IMR-90 (cell line): ENCODE measurements around the gene PARP3. TPM values are rescaled to one million over a fixed set of nuclear protein-coding genes. Genes with fewer than 3 reads are reported as not detected.

Experiments used
- ATAC-seq: fragments of 200-7000 bp; cut with Tn5 transposase; 2 replicates; pipeline ENCODE4 v1.9.1; 2020; ENCODE audit warnings: low read depth, mild to moderate bottlenecking, moderate library complexity
- BruUV-seq: library from RNA; stranded (reverse); fragments of 400-500 nt; replicated peaks from 2 replicates; lab custom pipeline; 2021; lab: Mats Ljungman, UMichigan
- CTCF ChIA-PET: fragments of 300-600 bp; formaldehyde crosslinking; extraction: SDS; loops from one replicate; lab custom pipeline; 2021; ENCODE audit warnings: antibody characterized with exemption; lab: Yijun Ruan, JAX
- POLR2A ChIA-PET: fragments of 300-600 bp; sonication (Branson Sonifier 250); formaldehyde crosslinking; loops from one replicate; lab custom pipeline; 2022; ENCODE audit warnings: antibody characterized with exemption; ENCODE audit not compliant: unreplicated experiment; lab: Charles Lee
- DNase-seq: peaks from one replicate; pipeline ENCODE4 v3.0.0; 2013
- H2AFZ ChIP-seq: replicated peaks from 2 replicates; pipeline ENCODE3; 2013; ENCODE audit warnings: low read length, mild to moderate bottlenecking; ENCODE audit not compliant: poor library complexity
- H2AK5ac ChIP-seq: 2 replicates; pipeline ENCODE4 v1.6.1; 2013; ENCODE audit warnings: low read depth, low read length, inconsistent platforms
- H2AK9ac ChIP-seq: replicated peaks from 2 replicates; pipeline ENCODE3; 2013; ENCODE audit warnings: mild to moderate bottlenecking, low read depth, low read length, moderate library complexity; ENCODE audit not compliant: poor library complexity
- H2BK120ac ChIP-seq: 2 replicates; pipeline ENCODE4 v1.6.1; 2013; ENCODE audit warnings: low read depth, low read length, inconsistent platforms
- H2BK15ac ChIP-seq: 3 replicates; pipeline ENCODE4 v1.6.1; 2013; ENCODE audit warnings: low read depth, low read length, inconsistent platforms
- H2BK20ac ChIP-seq: 2 replicates; pipeline ENCODE4 v1.6.1; 2013; ENCODE audit warnings: low read depth, mild to moderate bottlenecking, inconsistent platforms, low read length, moderate library complexity
- H2BK5ac ChIP-seq: 2 replicates; pipeline ENCODE4 v1.6.1; 2013; ENCODE audit warnings: mild to moderate bottlenecking, low read depth, low read length, inconsistent platforms; ENCODE audit not compliant: poor library complexity, severe bottlenecking
- H3K14ac ChIP-seq: replicated peaks from 2 replicates; pipeline ENCODE4 v1.6.1; 2013; ENCODE audit warnings: low read depth, low read length, inconsistent platforms
- H3K18ac ChIP-seq: 2 replicates; pipeline ENCODE4 v1.6.1; 2013; ENCODE audit warnings: low read depth, low read length, control low read depth
- H3K23ac ChIP-seq: 2 replicates; pipeline ENCODE4 v1.6.1; 2013; ENCODE audit warnings: low read depth, low read length, inconsistent platforms
- H3K27ac ChIP-seq: 2 replicates; pipeline ENCODE4 v1.5.1; 2013; ENCODE audit warnings: mild to moderate bottlenecking, control low read depth, low read length; ENCODE audit not compliant: insufficient read depth
- H3K27me3 ChIP-seq: 2 replicates; pipeline ENCODE4 v1.6.1; 2013; ENCODE audit warnings: low read length; ENCODE audit not compliant: control insufficient read depth, insufficient read depth
- H3K36me3 ChIP-seq: 2 replicates; pipeline ENCODE4 v1.6.1; 2013; ENCODE audit warnings: low read length, mixed read lengths; ENCODE audit not compliant: control insufficient read depth, insufficient read depth
- H3K4ac ChIP-seq: 2 replicates; pipeline ENCODE4 v1.6.1; 2013; ENCODE audit warnings: low read depth, low read length, inconsistent platforms
- H3K4me1 ChIP-seq: 2 replicates; pipeline ENCODE4 v1.6.1; 2013; ENCODE audit warnings: low read length, mixed read lengths; ENCODE audit not compliant: control insufficient read depth, insufficient read depth
- H3K4me2 ChIP-seq: 2 replicates; pipeline ENCODE4 v1.6.1; 2013; ENCODE audit warnings: low read depth, mild to moderate bottlenecking, control low read depth, low read length, moderate library complexity
- H3K4me3 ChIP-seq: 2 replicates; pipeline ENCODE4 v1.5.1; 2013; ENCODE audit warnings: low read depth, mild to moderate bottlenecking, control low read depth, low read length, moderate library complexity; ENCODE audit not compliant: insufficient read depth
- H3K56ac ChIP-seq: 2 replicates; pipeline ENCODE4 v1.6.1; 2013; ENCODE audit warnings: low read length, inconsistent platforms; ENCODE audit not compliant: insufficient read depth; ENCODE audit errors: extremely low read depth
- H3K79me1 ChIP-seq, 2 experiments: 2 replicates each; pipeline ENCODE4 v1.6.1; 2013; ENCODE audit warnings: low read length in 2 of 2, inconsistent platforms in 1 of 2, low read depth in 1 of 2
- H3K9ac ChIP-seq: 2 replicates; pipeline ENCODE4 v1.6.1; 2013; ENCODE audit warnings: low read depth, low read length, control low read depth
- H3K9me1 ChIP-seq: 2 replicates; pipeline ENCODE4 v1.6.1; 2013; ENCODE audit warnings: low read length, inconsistent platforms; ENCODE audit not compliant: insufficient read depth
- H3K9me3 ChIP-seq: 2 replicates; pipeline ENCODE4 v1.6.1; 2013; ENCODE audit warnings: low read length; ENCODE audit not compliant: control insufficient read depth, insufficient read depth
- H4K20me1 ChIP-seq: 2 replicates; pipeline ENCODE4 v1.6.1; 2013; ENCODE audit warnings: low read length, inconsistent platforms; ENCODE audit not compliant: insufficient read depth
- H4K5ac ChIP-seq: 2 replicates; pipeline ENCODE4 v1.6.1; 2013; ENCODE audit warnings: mild to moderate bottlenecking, low read depth, low read length, control low read depth
- H4K8ac ChIP-seq, 2 experiments: 2 replicates each; pipeline ENCODE4 v1.6.1; 2013; ENCODE audit warnings: low read depth in 2 of 2, low read length in 2 of 2, control low read depth in 1 of 2, inconsistent platforms in 1 of 2
- H4K91ac ChIP-seq: 2 replicates; pipeline ENCODE4 v1.6.1; 2013; ENCODE audit warnings: low read depth, low read length, inconsistent platforms; ENCODE audit not compliant: insufficient read depth
- BHLHE40 ChIP-seq: fragments of 150-350 bp; IDR thresholded peaks from 2 replicates; pipeline ENCODE4 v1.6.1; 2016; ENCODE audit warnings: mild to moderate bottlenecking, low read depth, low read length
- CHD1 ChIP-seq: IDR thresholded peaks from 2 replicates; pipeline ENCODE4 v1.6.1; 2012; ENCODE audit warnings: low read depth, low read length, improper control_type of control experiment
- FOS ChIP-seq: fragments of 150-350 bp; IDR thresholded peaks from 2 replicates; pipeline ENCODE4 v1.6.1; 2016; ENCODE audit warnings: low read depth, low read length
- MAFK ChIP-seq: IDR thresholded peaks from 2 replicates; pipeline ENCODE4 v1.6.1; 2012; ENCODE audit warnings: low read depth, low read length, improper control_type of control experiment
- MXI1 ChIP-seq: IDR thresholded peaks from 2 replicates; pipeline ENCODE4 v1.6.1; 2012; ENCODE audit warnings: low read depth, mild to moderate bottlenecking, low read length, moderate library complexity, borderline replicate concordance
- NFE2L2 ChIP-seq: fragments of 150-350 bp; IDR thresholded peaks from 2 replicates; pipeline ENCODE4 v1.6.1; 2016; ENCODE audit warnings: low read depth, mild to moderate bottlenecking, low read length
- POLR2A ChIP-seq: IDR thresholded peaks from 2 replicates; pipeline ENCODE4 v1.6.1; 2012; ENCODE audit warnings: mild to moderate bottlenecking, low read depth, low read length
- RAD21 ChIP-seq: IDR thresholded peaks from 2 replicates; pipeline ENCODE4 v1.6.1; 2012; ENCODE audit warnings: low read length, improper control_type of control experiment
- RCOR1 ChIP-seq: IDR thresholded peaks from 2 replicates; pipeline ENCODE4 v1.6.1; 2012; ENCODE audit warnings: mild to moderate bottlenecking, low read length, improper control_type of control experiment; ENCODE audit not compliant: insufficient replicate concordance
- RFX5 ChIP-seq: IDR thresholded peaks from 2 replicates; pipeline ENCODE4 v1.8.0; 2012; ENCODE audit warnings: low read depth, mild to moderate bottlenecking, low read length, moderate library complexity
- SMC3 ChIP-seq: fragments of 150-350 bp; IDR thresholded peaks from 2 replicates; pipeline ENCODE4 v1.6.1; 2016; ENCODE audit warnings: low read depth, mild to moderate bottlenecking, antibody characterized with exemption, low read length, moderate library complexity
- WGBS, 2 experiments: methylation state at CpG; one replicate each; pipeline versions ENCODE4 v1.1.5 to v1.1.7; 2013; ENCODE audit warnings: missing lambda C conversion rate in 2 of 2; ENCODE audit not compliant: insufficient read length in 1 of 2; ENCODE audit errors: extremely low coverage in 2 of 2; 5-methylcytosine and 5-hydroxymethylcytosine counted together
- dilution Hi-C: fragments of 300-500 bp; cut with HindIII; formaldehyde crosslinking; loops from one replicate; pipeline ENCODE4 v1.14.3; 2018; ENCODE audit warnings: low sequenced_read_pairs; ENCODE audit not compliant: unreplicated experiment
- in situ Hi-C: fragments of 300-500 bp; cut with MboI; formaldehyde crosslinking; loops from 3 replicates; pipeline ENCODE4 v1.14.3; 2019; ENCODE audit warnings: low sequenced_read_pairs, inconsistent platforms, mixed read lengths
- intact Hi-C: fragments of 100-400 bp; cut with micrococcal nuclease; formaldehyde crosslinking; loops from 2 replicates; pipeline ENCODE4 v1.10.0; 2022
- polyA plus RNA-seq, 3 experiments: library from polyadenylated mRNA; depleted of rRNA; stranded (reverse); fragments of >200 nt; gene quantifications; 2 replicates each; pipeline ENCODE4 v1.2.3, GENCODE V29; 2012; ENCODE audit warnings: low replicate concordance in 1 of 3
- total RNA-seq: library from RNA; depleted of rRNA; stranded (reverse); fragments of >200 nt; gene quantifications from 2 replicates; pipeline ENCODE4 v1.2.3, GENCODE V29; 2012
- TF ChIP-seq, protein P1 (sequence below): fragments of 150-350 bp; IDR thresholded peaks from 2 replicates; pipeline ENCODE4 v1.6.1; 2016; ENCODE audit warnings: low read depth, mild to moderate bottlenecking, low read length, moderate library complexity, borderline replicate concordance
- TF ChIP-seq, protein P2 (sequence below): fragments of 150-350 bp; IDR thresholded peaks from 2 replicates; pipeline ENCODE4 v1.6.1; 2017; ENCODE audit warnings: mild to moderate bottlenecking, antibody characterized with exemption, low read length, low read depth

Gene PARP3
- total and polyA plus RNA-seq, 2 of the 4 experiments (the other 2 are of a cell fraction): 16.3 to 22.0 TPM

DNA sequence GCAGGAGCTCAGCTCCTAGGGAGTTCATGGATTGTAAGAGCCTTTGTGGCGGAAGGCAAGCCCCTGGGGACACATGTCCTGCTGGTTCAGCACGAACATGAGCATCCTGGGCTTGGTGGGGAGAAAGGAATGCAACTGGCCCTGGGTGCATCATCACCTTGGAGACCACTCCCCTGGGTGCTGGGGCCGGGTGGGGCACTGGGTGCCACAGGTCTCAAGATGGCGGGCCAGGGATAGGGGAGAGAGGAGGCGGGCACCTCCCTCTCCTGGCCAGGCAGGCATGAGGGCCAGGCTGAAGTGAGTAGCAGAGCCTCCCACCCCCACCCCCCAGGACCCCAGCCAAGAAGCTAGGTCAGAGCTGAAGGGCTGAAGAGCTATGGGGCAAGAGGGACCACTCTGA, 24.3 kb downstream of the PARP3 start:
- DNase-seq (no peak), ATAC-seq (no peak)
- Histone ChIP-seq H4K8ac (peak overlapping the region; percentile 55 to 89), H2BK5ac (no peak overlapping the region), H3K56ac (peak overlapping the region; percentile 73; the same call in 1 of the 2 replicates), H3K4me3 (peak overlapping the region; percentile 70), H2BK20ac (no peak overlapping the region), H3K27ac (peak overlapping the region; percentile 76), H3K9me3 (no peaks in the 10 kb centered on the region), H4K91ac (peak overlapping the region; percentile 86), H4K20me1 (peaks cover 16% of the 10 kb centered on the region), H3K14ac (peak overlapping the region; percentile 98), H3K79me1 (peaks cover 36 to 69% of the 10 kb centered on the region in 2 experiments), H4K5ac (peak overlapping the region; percentile 55), H2AK9ac (peak overlapping the region; percentile 98), H3K23ac (peak overlapping the region; percentile 91), H3K4ac (peak overlapping the region; percentile 97), H3K18ac (peak overlapping the region; percentile 90; the same call in 1 of the 2 replicates), H2AK5ac (peak overlapping the region; percentile 98), H3K36me3 (no peaks in the 10 kb centered on the region; the same call in 1 of the 2 replicates), H3K4me2 (peak overlapping the region; percentile 99), H3K27me3 (no peaks in the 10 kb centered on the region), H3K9ac (peak overlapping the region; percentile 95), H2BK120ac (0 out of 2 replicates have a peak overlapping the region, but pooled peaks have one; percentile 30), H3K9me1 (peaks cover 19% of the 10 kb centered on the region), H2AFZ (peak overlapping the region; percentile 90), H3K4me1 (peaks cover 28% of the 10 kb centered on the region), H2BK15ac (no peak overlapping the region)
- ChIA-PET POLR2A (no interaction called here), CTCF (no interaction called here)
- TF ChIP-seq SMC3 (no peak), RFX5 (no peak), FOS (no peak), CHD1 (no peak), RAD21 (no peak), MAFK (no peak), MXI1 (no peak), POLR2A (no peak), BHLHE40 (no peak), RCOR1 (no peak), NFE2L2 (no peak)
- TF ChIP-seq, protein P1, sequence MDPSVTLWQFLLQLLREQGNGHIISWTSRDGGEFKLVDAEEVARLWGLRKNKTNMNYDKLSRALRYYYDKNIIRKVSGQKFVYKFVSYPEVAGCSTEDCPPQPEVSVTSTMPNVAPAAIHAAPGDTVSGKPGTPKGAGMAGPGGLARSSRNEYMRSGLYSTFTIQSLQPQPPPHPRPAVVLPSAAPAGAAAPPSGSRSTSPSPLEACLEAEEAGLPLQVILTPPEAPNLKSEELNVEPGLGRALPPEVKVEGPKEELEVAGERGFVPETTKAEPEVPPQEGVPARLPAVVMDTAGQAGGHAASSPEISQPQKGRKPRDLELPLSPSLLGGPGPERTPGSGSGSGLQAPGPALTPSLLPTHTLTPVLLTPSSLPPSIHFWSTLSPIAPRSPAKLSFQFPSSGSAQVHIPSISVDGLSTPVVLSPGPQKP: no peak
- TF ChIP-seq, protein P2, sequence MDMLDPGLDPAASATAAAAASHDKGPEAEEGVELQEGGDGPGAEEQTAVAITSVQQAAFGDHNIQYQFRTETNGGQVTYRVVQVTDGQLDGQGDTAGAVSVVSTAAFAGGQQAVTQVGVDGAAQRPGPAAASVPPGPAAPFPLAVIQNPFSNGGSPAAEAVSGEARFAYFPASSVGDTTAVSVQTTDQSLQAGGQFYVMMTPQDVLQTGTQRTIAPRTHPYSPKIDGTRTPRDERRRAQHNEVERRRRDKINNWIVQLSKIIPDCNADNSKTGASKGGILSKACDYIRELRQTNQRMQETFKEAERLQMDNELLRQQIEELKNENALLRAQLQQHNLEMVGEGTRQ: no peak
- intact Hi-C loops: no loop called here
- in situ Hi-C loops: loop anchor here (25.0 kb wide), 1 partner anchor 1629 kb away; the partner anchor contains the start of genes RASSF1, TUSC2 and ZMYND10
- BruUV-seq: no TSS peak
- 80% methylated on average over 2 of the region's 5 CpGs; no CpG with 5 or more reads in 1 of the 2 experiments for WGBS, 2 experiments
- dilution Hi-C loops: no loop called here
